A673 (cell line): ENCODE results near the gene SRRT. TPM values are rescaled to one million over a fixed set of nuclear protein-coding genes. Genes with fewer than 3 reads are reported as not detected.
"Not testable (repeated sequence)": the region's sequence is repeated elsewhere in the genome, so short reads cannot be mapped to it uniquely, and the experiment has no call there.

Experiments used
- BruUV-seq: library from RNA; stranded (reverse); fragments of 400-500 nt; replicated peaks from 2 replicates; lab custom pipeline; 2021; lab: Mats Ljungman, UMichigan
- CTCF ChIA-PET: fragments of 300-600 bp; sonication (Branson Sonifier 250); formaldehyde crosslinking; loops from one replicate; lab custom pipeline; 2022; ENCODE audit warnings: antibody characterized with exemption; lab: Charles Lee
- POLR2A ChIA-PET: fragments of 300-600 bp; sonication (Branson Sonifier 250); formaldehyde crosslinking; loops from one replicate; lab custom pipeline; 2022; ENCODE audit warnings: antibody characterized with exemption; ENCODE audit not compliant: low non-redundant PET; lab: Charles Lee
- DNase-seq: peaks from one replicate; pipeline ENCODE4 v3.0.0-alpha.2; 2015; ENCODE audit warnings: low spot score
- H3K27ac ChIP-seq: fragments of 200-600 bp; sonication (generic); 2 replicates; pipeline ENCODE4 v1.5.1; 2016; ENCODE audit warnings: mixed run types, low read depth, mild to moderate bottlenecking, mixed read lengths, antibody characterized with exemption, low read length; ENCODE audit not compliant: poor library complexity, severe bottlenecking
- H3K27me3 ChIP-seq: fragments of 200-600 bp; sonication (generic); replicated peaks from 2 replicates; pipeline ENCODE4 v1.6.1; 2017; ENCODE audit warnings: mixed run types, low read depth, mild to moderate bottlenecking, mixed read lengths, antibody characterized with exemption, low read length; ENCODE audit not compliant: insufficient read depth, poor library complexity
- H3K36me3 ChIP-seq: fragments of 200-600 bp; sonication (generic); 2 replicates; pipeline ENCODE4 v1.6.1; 2016; ENCODE audit warnings: mixed run types, mild to moderate bottlenecking, mixed read lengths, antibody characterized with exemption, low read length; ENCODE audit not compliant: insufficient read depth, poor library complexity, severe bottlenecking
- H3K4me1 ChIP-seq: fragments of 200-600 bp; sonication (generic); 2 replicates; pipeline ENCODE4 v1.6.1; 2017; ENCODE audit warnings: mixed run types, mild to moderate bottlenecking, mixed read lengths, antibody characterized with exemption, low read length; ENCODE audit not compliant: insufficient read depth, poor library complexity, severe bottlenecking
- H3K4me3 ChIP-seq: fragments of 200-600 bp; sonication (generic); 2 replicates; pipeline ENCODE4 v1.5.1; 2016; ENCODE audit warnings: low read depth, mixed run types, mild to moderate bottlenecking, mixed read lengths, low read length; ENCODE audit not compliant: poor library complexity, severe bottlenecking
- H3K9me3 ChIP-seq: fragments of 200-600 bp; sonication (generic); 2 replicates; pipeline ENCODE4 v1.6.1; 2016; ENCODE audit warnings: mixed run types, low read depth, mild to moderate bottlenecking, mixed read lengths, antibody characterized with exemption, low read length; ENCODE audit not compliant: poor library complexity, severe bottlenecking
- CTCF ChIP-seq: fragments of 300-800, 200-600 bp; sonication (generic); conservative IDR thresholded peaks from 2 replicates; pipeline ENCODE4 v1.5.1; 2017; ENCODE audit warnings: low read depth, mild to moderate bottlenecking, antibody characterized with exemption, low read length, moderate library complexity, mixed read lengths
- EZH2 ChIP-seq: fragments of 200-600 bp; sonication (generic); IDR thresholded peaks from 2 replicates; pipeline ENCODE4 v1.6.1; 2017; ENCODE audit warnings: borderline replicate concordance, low read depth, mild to moderate bottlenecking, mixed read lengths, antibody characterized with exemption, low read length; ENCODE audit not compliant: poor library complexity, severe bottlenecking
- intact Hi-C: fragments of 100-400 bp; cut with micrococcal nuclease; formaldehyde crosslinking; loops from one replicate; pipeline ENCODE4 v1.10.0; 2022; ENCODE audit not compliant: unreplicated experiment
- total RNA-seq: library from RNA; stranded (reverse); gene quantifications from 2 replicates; pipeline ENCODE4 v1.2.3, GENCODE V29; 2021

SRRT gene
- total RNA-seq, 1 experiment from 2014 or later, result 277 TPM

GRCh38 chr7:100902638-100903037, 27.7 kb downstream of the SRRT start:
- Histone ChIP-seq H3K9me3 (no peaks in the 10 kb centered on the region), H3K4me3 (no peak overlapping the region), H3K27me3 (no peaks in the 10 kb centered on the region), H3K4me1 (no peaks in the 10 kb centered on the region), H3K36me3 (no peaks in the 10 kb centered on the region), H3K27ac (no peak overlapping the region)
- no peak for DNase-seq
- intact Hi-C loops, result no loop called here
- CTCF ChIA-PET, result no interaction called here
- POLR2A ChIA-PET, result no interaction called here
- TF ChIP-seq CTCF, result no peak
- TF ChIP-seq EZH2, result no peak
- BruUV-seq, result no TSS peak

GRCh38 chr7:100908512-100908911, 33.6 kb downstream of the SRRT start:
- CTCF ChIA-PET, result no interaction called here
- Histone ChIP-seq H3K36me3 (no peaks in the 10 kb centered on the region), H3K9me3 (no peaks in the 10 kb centered on the region), H3K27me3 (no peaks in the 10 kb centered on the region), H3K4me1 (no peaks in the 10 kb centered on the region), H3K27ac (no peak overlapping the region), H3K4me3 (no peak overlapping the region)
- POLR2A ChIA-PET, result no interaction called here
- BruUV-seq, result no TSS peak
- intact Hi-C loops, result no loop called here
- no peak for DNase-seq
- no peak for TF ChIP-seq CTCF
- no peak for TF ChIP-seq EZH2

- H3K27ac ChIP-seq, H3K27me3 ChIP-seq, H3K9me3 ChIP-seq, intact Hi-C loops, H3K4me3 ChIP-seq, H3K36me3 ChIP-seq, CTCF ChIA-PET, DNase-seq, BruUV-seq, H3K4me1 ChIP-seq, POLR2A ChIA-PET: not testable (repeated sequence)
Observed at GRCh38 chr7:100910443-100910842, 35.5 kb downstream of the SRRT start.

- Histone ChIP-seq H3K27ac (no peak overlapping the region), H3K4me1 (no peaks in the 10 kb centered on the region), H3K36me3 (no peaks in the 10 kb centered on the region), H3K4me3 (no peak overlapping the region), H3K9me3 (no peaks in the 10 kb centered on the region), H3K27me3 (no peaks in the 10 kb centered on the region)
- no TSS peak for BruUV-seq
- TF ChIP-seq EZH2 (no peak), CTCF (no peak)
- ChIA-PET POLR2A (no interaction called here), CTCF (no interaction called here)
- intact Hi-C loops, result no loop called here
- no peak for DNase-seq
Observed at GRCh38 chr7:100911484-100911883, 36.6 kb downstream of the SRRT start.
